HG02571 (cell line): Measurements from ENCODE around the gene SPTLC1.
"Not testable (repeated sequence)": the region's sequence is repeated elsewhere in the genome, so short reads cannot be mapped to it uniquely, and the experiment has no call there.

Experiments
- ATAC-seq: cut with Tn5 transposase; IDR thresholded peaks from one replicate; pipeline ENCODE4 v1.9.1; 2021; ENCODE audit warnings: mild to moderate bottlenecking, moderate library complexity; ENCODE audit not compliant: unreplicated experiment

Gene SPTLC1

GRCh38 chr9:92035146-92035545, 80.1 kb downstream of the SPTLC1 start:
- ATAC-seq, result no peak

GRCh38 chr9:92033991-92034390, 81.2 kb downstream of the SPTLC1 start:
- ATAC-seq, result no peak

GRCh38 chr9:92033307-92033706, 81.9 kb downstream of the SPTLC1 start:
- no peak for ATAC-seq

GRCh38 chr9:92032891-92033290, 82.3 kb downstream of the SPTLC1 start:
- ATAC-seq, result no peak

- ATAC-seq, result no peak
Measured at GRCh38 chr9:92030367-92030766, 84.8 kb downstream of the SPTLC1 start.

GRCh38 chr9:92029553-92029952, 85.7 kb downstream of the SPTLC1 start:
- ATAC-seq, result no peak

GRCh38 chr9:92026206-92027002, 88.8 kb downstream of the SPTLC1 start:
- no peak for ATAC-seq

GRCh38 chr9:92021785-92022541, 93.2 kb downstream of the SPTLC1 start:
- not testable (repeated sequence) for ATAC-seq

GRCh38 chr9:92019658-92020057, 95.6 kb downstream of the SPTLC1 start:
- ATAC-seq, result no peak

- no peak for ATAC-seq
Measured at GRCh38 chr9:92010705-92011536, 104.3 kb downstream of the SPTLC1 start.

GRCh38 chr9:92010253-92010652, 105.0 kb downstream of the SPTLC1 start:
- ATAC-seq, result not testable (repeated sequence)

GRCh38 chr9:92008041-92008440, 107.2 kb downstream of the SPTLC1 start:
- ATAC-seq, result no peak

- no peak for ATAC-seq
Measured at GRCh38 chr9:92004045-92004392, 111.2 kb downstream of the SPTLC1 start.

GRCh38 chr9:92003308-92004044, 111.7 kb downstream of the SPTLC1 start:
- ATAC-seq, result no peak

GRCh38 chr9:92001948-92002347, 113.3 kb downstream of the SPTLC1 start:
- ATAC-seq, result not testable (repeated sequence)

GRCh38 chr9:92001244-92001643, 114.0 kb downstream of the SPTLC1 start:
- ATAC-seq, result no peak

GRCh38 chr9:91995000-91995655, 120.1 kb downstream of the SPTLC1 start:
- no peak for ATAC-seq

GRCh38 chr9:91994422-91994821, 120.8 kb downstream of the SPTLC1 start:
- ATAC-seq, result no peak

- ATAC-seq, result no peak
Measured at GRCh38 chr9:91992461-91993041, 122.7 kb downstream of the SPTLC1 start.
